Skeletal muscle tissue (tissue), 4 donors: Measurements from ENCODE around the gene C10orf105. TPM values are rescaled to one million over a fixed set of nuclear protein-coding genes. Genes with fewer than 3 reads are reported as not detected.

Experiments used
- H3K27ac ChIP-seq: one replicate; pipeline ENCODE4 v1.7.0; 2013; ENCODE audit warnings: mild to moderate bottlenecking, low read depth, low read length, inconsistent platforms
- H3K27me3 ChIP-seq, 3 donors: one replicate each; pipeline ENCODE4 v1.7.0; 2013; ENCODE audit warnings: low read length in 3 of 3; ENCODE audit not compliant: control insufficient read depth in 3 of 3, insufficient read depth in 3 of 3
- H3K36me3 ChIP-seq, 3 donors: one replicate each; pipeline ENCODE4 v1.7.0; 2013; ENCODE audit warnings: low read length in 3 of 3; ENCODE audit not compliant: control insufficient read depth in 3 of 3, insufficient read depth in 3 of 3
- H3K4me1 ChIP-seq, 3 donors: one replicate each; pipeline ENCODE4 v1.7.0; 2013; ENCODE audit warnings: low read length in 3 of 3, mild to moderate bottlenecking in 3 of 3; ENCODE audit not compliant: control insufficient read depth in 3 of 3, insufficient read depth in 3 of 3
- H3K4me3 ChIP-seq, 3 donors: one replicate each; pipeline ENCODE4 v1.7.0; 2013; ENCODE audit warnings: low read length in 3 of 3
- H3K9ac ChIP-seq, 3 donors: one replicate each; pipeline ENCODE4 v1.7.0; 2013; ENCODE audit warnings: low read length in 3 of 3, mild to moderate bottlenecking in 3 of 3, moderate library complexity in 2 of 3, low read depth in 1 of 3
- H3K9me3 ChIP-seq, 3 donors: one replicate each; pipeline ENCODE4 v1.7.0; 2013; ENCODE audit warnings: low read length in 3 of 3; ENCODE audit not compliant: control insufficient read depth in 3 of 3
- total RNA-seq: library from RNA; depleted of rRNA; stranded (reverse); fragments of >200 nt; gene quantifications from one replicate; pipeline ENCODE4 v1.2.3, GENCODE V29; 2014
- donor health status: Osteomylitis.

Gene C10orf105
- total RNA-seq, 1 donor from 2014 or later = not detected

DNA sequence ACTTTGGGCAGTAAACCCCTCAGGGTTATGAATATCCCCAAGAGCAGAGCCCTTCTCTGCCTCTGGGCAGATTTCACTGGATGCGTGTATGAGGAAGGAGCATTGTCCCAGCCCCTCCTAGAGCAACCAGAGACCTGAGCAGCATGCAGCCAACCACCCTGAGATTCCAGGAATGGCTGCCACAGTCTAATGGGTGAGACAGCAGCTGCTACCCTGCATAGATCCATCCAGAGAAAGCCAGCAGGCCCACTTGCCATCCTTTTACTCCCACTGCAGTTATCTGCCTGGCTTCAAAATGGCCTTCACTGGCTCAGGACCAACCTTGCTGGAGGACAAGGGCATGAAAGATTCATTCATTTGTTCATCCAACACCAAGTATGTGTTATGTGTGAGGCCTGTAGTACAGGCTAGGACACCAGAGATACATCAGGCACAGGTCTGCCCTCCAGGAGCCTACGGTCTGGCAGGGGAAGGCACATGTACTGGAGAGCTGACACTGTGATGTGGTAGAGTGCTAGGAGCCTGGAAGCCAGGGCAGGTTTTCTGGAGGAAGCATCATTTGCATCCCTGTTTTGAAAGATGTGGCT, 26.2 kb upstream of the C10orf105 start:
- H3K9me3 ChIP-seq = peaks cover 0 to 2% (median 0%) of the 10 kb centered on the region in 3 donors
- no peaks in the 10 kb centered on the region for H3K27me3 ChIP-seq
- no peak overlapping the region for H3K27ac ChIP-seq
- H3K4me1 ChIP-seq = peaks cover 51 to 58% (median 52%) of the 10 kb centered on the region in 3 donors
- H3K36me3 ChIP-seq = peaks cover under 1 to 8% (median 2%) of the 10 kb centered on the region in 3 donors
- H3K4me3 ChIP-seq = no peak overlapping the region
- H3K9ac ChIP-seq = no peak overlapping the region

DNA sequence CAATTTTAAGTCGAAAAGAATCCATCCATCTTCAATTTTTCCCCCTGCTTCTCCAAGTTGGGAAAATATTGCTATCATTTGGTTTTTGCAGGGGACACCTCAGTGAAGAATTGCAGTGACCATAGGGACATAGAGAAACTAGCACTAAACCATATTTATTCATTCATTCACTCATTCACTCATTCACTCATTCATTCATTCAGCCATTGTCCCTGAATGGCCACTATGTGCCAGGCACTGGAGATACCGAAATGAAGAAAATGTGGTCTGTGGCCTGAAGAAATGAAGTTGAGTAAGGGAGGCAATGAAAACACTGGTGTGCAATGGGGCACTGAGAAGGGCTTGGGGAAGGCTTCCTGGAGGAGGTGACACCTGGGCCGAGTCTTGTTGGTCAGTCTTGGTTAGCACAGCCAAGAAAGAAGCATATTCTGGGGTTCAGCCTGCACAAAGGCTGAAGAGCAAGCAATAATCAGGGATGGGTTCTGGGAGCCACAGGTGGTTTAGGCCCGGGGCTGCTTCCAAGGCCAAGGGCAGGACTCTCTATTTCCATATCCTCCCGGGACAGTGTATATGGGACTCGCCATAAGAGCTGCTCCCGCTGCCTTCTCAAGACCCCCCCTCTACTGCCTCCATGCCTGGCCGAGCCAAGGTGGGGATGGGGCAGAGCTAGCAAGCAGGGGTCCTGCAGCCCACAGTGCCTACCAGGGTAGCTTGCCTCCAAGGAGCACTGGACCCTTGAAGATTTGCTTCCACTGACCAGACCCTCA, 25.5 kb upstream of the C10orf105 start:
- H3K4me3 ChIP-seq = no peak overlapping the region
- no peak overlapping the region for H3K9ac ChIP-seq
- H3K27ac ChIP-seq = no peak overlapping the region
- no peaks in the 10 kb centered on the region for H3K27me3 ChIP-seq
- H3K9me3 ChIP-seq = peaks cover 0 to 2% (median 0%) of the 10 kb centered on the region in 3 donors
- peaks cover 0 to 5% (median 2%) of the 10 kb centered on the region in 3 donors for H3K36me3 ChIP-seq
- peaks cover 47 to 57% (median 49%) of the 10 kb centered on the region in 3 donors for H3K4me1 ChIP-seq

DNA sequence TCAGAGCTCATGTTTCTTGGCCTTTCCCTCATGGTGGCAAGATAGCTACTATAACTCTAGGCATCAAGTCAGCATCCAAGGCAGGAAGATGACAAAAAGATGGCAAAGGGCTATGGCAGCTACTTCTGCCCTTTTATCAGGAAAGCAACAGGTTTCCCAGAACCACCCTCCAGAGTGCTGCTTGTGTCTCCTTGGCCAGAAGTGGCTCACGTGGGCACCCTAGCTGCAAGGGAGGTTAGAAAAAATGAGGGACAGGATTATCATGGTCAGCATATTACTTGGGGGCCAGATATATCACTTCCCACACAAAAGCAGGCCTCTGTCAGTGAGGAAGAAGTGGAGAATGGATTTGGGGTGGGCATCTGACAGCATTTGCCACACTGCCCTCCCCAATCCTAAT, 24.3 kb upstream of the C10orf105 start:
- peaks cover 0 to 2% (median 2%) of the 10 kb centered on the region in 3 donors for H3K36me3 ChIP-seq
- peaks cover 35 to 55% (median 43%) of the 10 kb centered on the region in 3 donors for H3K4me1 ChIP-seq
- no peak overlapping the region for H3K9ac ChIP-seq
- no peak overlapping the region for H3K4me3 ChIP-seq
- no peaks in the 10 kb centered on the region for H3K27me3 ChIP-seq
- H3K9me3 ChIP-seq = peaks cover 0 to 2% (median 0%) of the 10 kb centered on the region in 3 donors
- no peak overlapping the region for H3K27ac ChIP-seq

DNA sequence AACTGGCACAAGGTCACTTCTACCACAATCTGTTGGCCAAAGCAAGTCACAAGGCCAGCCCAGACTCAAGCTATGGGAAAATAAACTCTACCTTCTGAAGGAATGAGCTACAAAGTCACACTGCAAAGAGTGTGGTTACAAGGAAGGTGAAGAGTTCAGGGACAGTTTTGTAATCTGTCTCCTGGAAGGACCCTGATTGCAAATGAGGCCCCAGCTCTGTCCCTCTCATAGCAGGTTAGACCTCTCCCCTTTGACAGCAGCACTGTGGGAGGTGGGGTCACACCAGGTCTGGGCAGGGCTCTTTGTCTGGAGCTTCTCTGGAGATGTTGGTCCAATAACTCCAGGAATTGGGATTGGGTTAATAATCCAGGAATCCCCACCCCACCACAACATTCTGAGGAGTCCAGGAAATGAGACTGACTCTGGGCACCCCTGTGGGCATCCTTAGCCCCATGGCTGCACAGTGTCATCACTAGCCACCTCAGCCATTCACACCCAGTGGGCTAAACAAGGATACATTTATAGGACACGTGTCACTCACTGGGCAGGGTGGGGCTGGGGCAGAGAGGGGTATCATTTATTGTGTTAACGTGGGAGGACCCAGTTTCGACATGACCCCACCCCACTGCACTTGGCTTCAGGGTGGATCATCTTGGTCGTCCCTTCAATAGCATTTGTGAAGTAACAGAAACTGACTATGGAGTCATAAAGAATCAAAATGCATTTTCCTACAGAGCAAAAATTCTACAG, 23.7 kb upstream of the C10orf105 start:
- Histone ChIP-seq H3K36me3 (peaks cover 0 to 2% (median 2%) of the 10 kb centered on the region in 3 donors), H3K27ac (no peak overlapping the region), H3K27me3 (no peaks in the 10 kb centered on the region), H3K4me3 (no peak overlapping the region), H3K9me3 (peaks cover 0 to 2% (median 0%) of the 10 kb centered on the region in 3 donors), H3K9ac (no peak overlapping the region), H3K4me1 (peaks cover 29 to 54% (median 37%) of the 10 kb centered on the region in 3 donors)

DNA sequence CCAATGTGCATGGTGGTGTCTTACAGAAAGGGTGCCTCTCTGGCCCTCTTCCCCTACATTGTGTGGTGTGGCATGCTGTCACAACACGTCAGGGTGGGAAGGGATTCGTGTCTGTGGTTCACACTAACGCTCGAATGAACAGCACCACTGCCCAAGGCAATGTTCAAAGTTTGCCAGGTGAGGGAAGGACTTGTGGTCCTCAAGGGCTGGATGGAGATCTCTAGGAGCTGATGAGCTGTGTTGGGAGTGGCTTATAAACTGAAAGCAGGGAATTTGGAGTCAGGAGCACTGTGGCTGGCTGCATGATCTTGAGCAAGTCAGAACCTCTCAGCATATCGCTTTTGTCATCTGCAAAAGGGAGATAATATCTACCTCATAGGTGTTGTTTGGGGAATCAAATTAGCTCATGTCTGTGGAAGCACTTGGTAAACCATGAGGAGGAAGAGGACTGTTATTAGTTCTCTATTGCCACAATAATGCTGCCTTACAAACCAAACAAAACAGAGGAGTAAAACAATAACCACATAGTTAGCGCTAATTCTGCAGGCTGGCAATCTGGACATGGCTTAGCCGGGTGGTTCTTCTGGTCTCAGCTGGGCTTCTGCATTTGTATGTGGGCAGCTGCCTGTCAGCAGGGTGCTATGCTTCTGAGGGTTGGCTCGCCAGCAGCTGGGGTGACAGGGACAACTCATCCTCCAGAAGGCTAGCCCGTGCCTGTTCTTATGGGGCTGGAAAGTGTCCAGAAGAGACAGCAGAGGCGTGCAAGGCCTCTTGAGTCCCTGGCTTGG, 22.9 kb upstream of the C10orf105 start:
- Histone ChIP-seq H3K9me3 (peaks cover 0 to 2% (median 0%) of the 10 kb centered on the region in 3 donors), H3K27me3 (no peaks in the 10 kb centered on the region), H3K4me1 (peaks cover 23 to 54% (median 32%) of the 10 kb centered on the region in 3 donors), H3K27ac (no peak overlapping the region), H3K36me3 (peaks cover 0 to 2% (median 2%) of the 10 kb centered on the region in 3 donors), H3K4me3 (no peak overlapping the region), H3K9ac (no peak overlapping the region)

DNA sequence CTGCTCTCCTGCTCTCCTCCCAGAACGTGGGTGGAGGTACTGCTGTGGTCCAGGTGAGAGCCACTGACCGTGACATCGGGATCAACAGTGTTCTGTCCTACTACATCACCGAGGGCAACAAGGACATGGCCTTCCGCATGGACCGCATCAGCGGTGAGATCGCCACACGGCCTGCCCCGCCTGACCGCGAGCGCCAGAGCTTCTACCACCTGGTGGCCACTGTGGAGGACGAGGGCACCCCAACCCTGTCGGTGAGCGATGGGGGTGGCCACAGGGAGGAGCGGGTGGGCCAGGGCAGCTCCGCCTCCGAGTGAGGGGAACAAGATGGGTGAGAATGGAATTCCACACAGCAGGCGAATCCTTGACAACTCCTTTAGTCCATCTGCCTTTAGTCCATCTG, 22.1 kb upstream of the C10orf105 start:
- peaks cover 23 to 54% (median 32%) of the 10 kb centered on the region in 3 donors for H3K4me1 ChIP-seq

DNA sequence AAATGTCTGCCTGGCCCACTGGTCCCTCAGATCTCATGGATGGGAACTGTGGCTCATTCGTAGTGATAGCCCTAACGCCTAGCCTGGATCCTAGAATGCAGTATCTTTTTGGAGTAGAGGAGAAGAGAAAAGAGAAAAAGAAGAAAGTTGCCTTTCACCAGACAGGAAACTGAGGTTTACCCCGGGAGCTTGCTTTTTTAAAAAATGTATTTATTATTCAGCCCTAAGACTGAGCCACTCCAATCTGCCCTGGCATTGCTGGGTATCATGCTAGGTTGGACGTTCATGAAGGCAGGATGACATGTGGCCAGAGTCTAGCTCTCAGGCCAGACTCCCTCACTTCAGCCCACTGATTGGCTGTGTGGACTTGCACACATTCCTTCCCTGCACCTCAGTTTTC, 21.5 kb upstream of the C10orf105 start:
- Histone ChIP-seq H3K4me1 (peaks cover 23 to 54% (median 32%) of the 10 kb centered on the region in 3 donors), H3K27me3 (no peaks in the 10 kb centered on the region), H3K36me3 (peaks cover 0 to 2% (median 2%) of the 10 kb centered on the region in 3 donors), H3K9me3 (peaks cover 0 to 2% (median 0%) of the 10 kb centered on the region in 3 donors), H3K9ac (no peak overlapping the region), H3K4me3 (no peak overlapping the region), H3K27ac (no peak overlapping the region)

More for the DNA sequence above, 22.1 kb upstream of the C10orf105 start:
- H3K4me3 ChIP-seq = no peak overlapping the region
- peaks cover 0 to 2% (median 0%) of the 10 kb centered on the region in 3 donors for H3K9me3 ChIP-seq
- peaks cover 0 to 2% (median 2%) of the 10 kb centered on the region in 3 donors for H3K36me3 ChIP-seq
- H3K27ac ChIP-seq = no peak overlapping the region
- no peaks in the 10 kb centered on the region for H3K27me3 ChIP-seq
- no peak overlapping the region for H3K9ac ChIP-seq

DNA sequence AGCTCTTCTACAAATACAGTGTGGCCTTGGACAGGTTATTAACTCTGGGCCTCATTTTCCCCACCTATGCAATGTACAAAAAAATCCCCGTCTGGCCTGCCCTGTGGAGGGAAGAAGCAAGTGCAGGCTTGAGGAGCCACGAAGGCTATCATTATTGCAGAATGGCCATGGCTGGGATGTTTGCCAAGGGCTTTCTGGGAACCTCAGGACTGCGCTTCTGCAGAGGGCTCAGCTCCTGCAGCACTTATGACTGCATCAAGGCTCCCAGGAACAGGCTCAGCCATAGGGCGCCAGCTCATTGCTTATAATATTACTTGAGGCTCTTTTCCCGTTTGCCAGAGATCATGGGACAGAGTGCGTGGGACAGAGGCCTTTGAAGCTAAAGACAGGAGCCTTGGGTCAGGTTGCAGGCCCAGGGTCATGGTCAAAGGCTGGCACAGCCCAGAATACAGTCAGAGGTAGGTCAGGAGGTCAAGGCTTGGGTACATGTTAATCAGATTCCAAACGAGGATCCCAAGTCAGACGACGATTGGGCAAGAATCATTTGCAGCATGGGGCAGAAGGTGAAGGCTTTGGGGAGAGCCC, 20.6 kb upstream of the C10orf105 start:
- Histone ChIP-seq H3K27ac (no peak overlapping the region), H3K27me3 (no peaks in the 10 kb centered on the region), H3K9me3 (peaks cover 0 to 2% (median 0%) of the 10 kb centered on the region in 3 donors), H3K36me3 (peaks cover 0 to 2% (median 2%) of the 10 kb centered on the region in 3 donors), H3K4me3 (no peak overlapping the region), H3K9ac (no peak overlapping the region), H3K4me1 (peaks cover 25 to 54% (median 32%) of the 10 kb centered on the region in 3 donors)

DNA sequence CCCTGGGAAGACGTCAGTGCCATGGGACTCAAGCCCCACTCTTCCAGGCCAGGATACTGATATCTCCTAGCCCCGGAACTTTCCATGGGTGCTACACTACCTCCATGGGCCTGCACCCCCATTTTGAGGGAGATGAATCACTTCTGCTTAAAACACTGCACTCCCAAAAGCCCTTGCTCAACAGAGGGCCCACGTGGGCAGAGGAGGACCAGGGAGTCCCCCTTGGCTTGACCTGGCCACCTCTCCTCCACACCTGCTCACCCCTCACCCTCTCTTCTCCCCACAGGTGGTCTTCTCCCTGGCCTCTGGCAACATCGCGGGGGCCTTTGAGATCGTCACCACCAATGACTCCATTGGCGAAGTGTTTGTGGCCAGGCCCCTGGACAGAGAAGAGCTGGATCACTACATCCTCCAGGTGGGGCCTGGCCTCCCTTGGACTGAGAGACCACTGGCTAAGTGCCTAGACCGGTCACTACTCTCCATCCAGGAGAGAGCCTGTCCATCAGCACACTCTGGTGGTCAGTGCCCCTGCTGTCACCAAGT, 19.9 kb upstream of the C10orf105 start:
- H3K9ac ChIP-seq = no peak overlapping the region
- no peak overlapping the region for H3K27ac ChIP-seq
- peaks cover 0 to 2% (median 2%) of the 10 kb centered on the region in 3 donors for H3K36me3 ChIP-seq
- peaks cover 25 to 56% (median 32%) of the 10 kb centered on the region in 3 donors for H3K4me1 ChIP-seq
- H3K27me3 ChIP-seq = no peaks in the 10 kb centered on the region
- H3K9me3 ChIP-seq = peaks cover 0 to 2% (median 0%) of the 10 kb centered on the region in 3 donors
- H3K4me3 ChIP-seq = no peak overlapping the region
